DMS114 treated with DMSO at 0.1 percent for 48 hours (cell line): ENCODE results near the gene SIRT1.
"Not testable (repeated sequence)": the region's sequence is repeated elsewhere in the genome, so short reads cannot be mapped to it uniquely, and the experiment has no call there.

Experiments
- DNase-seq: peaks from one replicate; lab custom pipeline; 2025; ENCODE audit not compliant: unreplicated experiment; lab: John Stamatoyannopoulos, UW

Gene SIRT1

GRCh38 chr10:67955614-67956013 is 71.2 kb downstream of the SIRT1 start:
- no peak for DNase-seq

- DNase-seq: no peak
These were observed 75.5 kb downstream of the SIRT1 start for GRCh38 chr10:67959839-67960476.

- no peak for DNase-seq
These were observed 81.0 kb downstream of the SIRT1 start for GRCh38 chr10:67965456-67965855.

- not testable (repeated sequence) for DNase-seq
These were observed 81.6 kb downstream of the SIRT1 start for GRCh38 chr10:67966035-67966434.
